Pancreas (tissue), 10 donors: Measurements from ENCODE around the gene ZNF384. TPM values are rescaled to one million over a fixed set of nuclear protein-coding genes. Genes with fewer than 3 reads are reported as not detected.

Experiments used
- ATAC-seq, 4 donors: fragments of 200-7000 bp; cut with Tn5 transposase; one replicate each; pipeline versions ENCODE4 v1.8.0 to v1.9.1; 2020; ENCODE audit warnings: mild to moderate bottlenecking in 4 of 4, moderate library complexity in 4 of 4
- DNase-seq, 6 donors: peaks; one replicate each; pipeline ENCODE4 v3.0.0-alpha.2; 2020
- FAIRE-seq: peaks from 2 replicates; lab custom pipeline; 2012; peaks lifted over from hg19 to GRCh38; lab: Jason Lieb, UNC
- H3K27ac ChIP-seq, 4 donors: fragments of 200-600 bp; sonication (generic); 1 replicate in 3 of 4; 2 replicates in 1 of 4; pipeline versions ENCODE4 v1.5.0 to v1.8.0; 2020
- H3K27me3 ChIP-seq, 4 donors: fragments of 200-600 bp; one replicate each; pipeline ENCODE4 v1.8.0; 2021
- H3K36me3 ChIP-seq, 3 donors: fragments of 200-600 bp; sonication (generic) in 1 of 3; one replicate each; pipeline versions ENCODE4 v1.5.0 to v1.8.0; 2020 to 2021
- H3K4me1 ChIP-seq, 3 donors: fragments of 200-600 bp; one replicate each; pipeline ENCODE4 v1.8.0; 2021
- H3K4me3 ChIP-seq, 4 donors: fragments of 200-600 bp; sonication (generic) in 2 of 4; one replicate each; pipeline versions ENCODE4 v1.5.0 to v1.8.0; 2020 to 2021
- H3K9me3 ChIP-seq, 4 donors: fragments of 200-600 bp; one replicate each; pipeline ENCODE4 v1.8.0; 2021
- WGBS, 2 donors: extraction: QIAGEN DNeasy Blood & Tissue Kit; methylation state at CpG; one replicate each; pipeline ENCODE4 v1.1.7; 2013; 5-methylcytosine and 5-hydroxymethylcytosine counted together
- intact Hi-C, 3 donors: fragments of 100-400 bp; cut with DNase I; formaldehyde crosslinking; loops; one replicate each; pipeline versions ENCODE4 v1.11.1 to v1.14.2; 2022
- polyA plus RNA-seq, 2 donors: library from polyadenylated mRNA; stranded (reverse); fragments of 200-250 nt; gene quantifications; one replicate each; pipeline ENCODE4 v1.2.3, GENCODE V29; 2013
- total RNA-seq, 6 donors: library from RNA; stranded (reverse); fragmentation: NEBNext Ultra II Directional in 4 of 6; extraction: Animal tissue kit (Norgen Biotek cat#: 25700) in 4 of 6; gene quantifications; one replicate each; pipeline versions ENCODE4 v1.2.1 to v1.2.4, GENCODE V29; 2021 to 2023
- TF ChIP-seq, protein P1 (sequence below), 4 donors: fragments of 200-600 bp; sonication (generic) in 3 of 4; IDR thresholded peaks; one replicate each; pipeline versions ENCODE4 v1.5.0 to v1.8.0; 2021; ENCODE audit warnings: antibody characterized with exemption in 4 of 4
- donor health status: healthy with polysubstance abuse.
- donor health status: DM: no; HTN: no; CAD: no; lungs with moderate emphysema.
- donor health status: DM: no; HTN: no; CAD: no.
- donor health status: control.
- donor health status: control.
- donor health status: Bipolar disorder and iron deficiency.
- donor health status: DM: yes; HTN: yes; CAD: no.
- donor health status: DM: no; HTN: no; CAD: no.
- donor health status: DM: no; HTN: no; CAD: no.
- donor health status: DM: yes; HTN: yes; CAD: no.

Gene ZNF384
- total RNA-seq (10 to 100 TPM; 20.4 to 29.8 (median 23.9) TPM), polyA plus RNA-seq (10 to 100 TPM; 36.6 to 36.7 TPM)

DNA sequence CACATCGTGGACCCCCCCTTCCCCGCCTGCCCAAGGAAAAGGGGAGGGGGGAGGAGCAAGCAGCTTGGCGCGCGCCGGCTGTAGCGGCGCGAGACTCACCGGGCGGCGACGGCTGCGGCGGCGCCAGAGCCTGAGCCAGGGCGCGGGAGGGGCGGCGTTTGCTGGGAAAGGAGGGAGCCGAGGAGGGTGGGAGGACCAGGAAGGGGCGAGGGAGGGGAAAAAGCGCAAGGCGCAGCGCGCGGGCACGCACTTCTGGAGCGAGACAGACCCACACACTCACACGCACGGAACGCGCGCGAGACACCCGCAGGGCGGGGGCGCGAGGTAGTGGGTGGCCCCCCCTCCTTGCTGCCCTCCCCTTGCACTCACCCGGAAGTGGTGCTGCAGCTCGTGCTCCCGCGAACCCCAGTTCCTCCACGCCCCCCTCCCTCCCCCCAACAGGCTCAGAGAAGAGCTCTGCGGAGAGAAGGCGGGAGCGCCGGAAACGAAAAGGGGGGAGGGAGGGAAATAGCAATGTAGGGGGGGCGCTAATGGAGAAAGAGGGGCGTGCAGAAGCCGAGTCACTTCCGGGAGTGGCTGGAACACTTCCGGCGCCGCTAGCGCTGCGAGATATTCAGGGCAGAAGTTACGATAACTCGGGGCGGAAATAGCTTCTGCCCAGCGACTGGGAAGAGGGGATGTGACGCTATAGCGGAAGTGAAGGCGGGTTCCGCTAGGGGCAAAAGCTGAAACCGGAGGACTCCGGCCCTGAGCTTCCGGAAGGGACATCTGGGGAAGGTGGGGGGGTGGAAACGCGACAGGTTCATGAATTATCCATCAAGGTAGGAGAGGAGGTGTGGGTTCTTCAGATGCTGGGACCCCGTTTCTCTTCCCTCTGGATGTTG lies at the start of gene ZNF384:
Gene ZNF384 (minus strand): TSS at position 377 of the 884 bp plus-strand sequence. CDS start 9,855 bp downstream, outside the sequence.
- TF ChIP-seq, protein P1, sequence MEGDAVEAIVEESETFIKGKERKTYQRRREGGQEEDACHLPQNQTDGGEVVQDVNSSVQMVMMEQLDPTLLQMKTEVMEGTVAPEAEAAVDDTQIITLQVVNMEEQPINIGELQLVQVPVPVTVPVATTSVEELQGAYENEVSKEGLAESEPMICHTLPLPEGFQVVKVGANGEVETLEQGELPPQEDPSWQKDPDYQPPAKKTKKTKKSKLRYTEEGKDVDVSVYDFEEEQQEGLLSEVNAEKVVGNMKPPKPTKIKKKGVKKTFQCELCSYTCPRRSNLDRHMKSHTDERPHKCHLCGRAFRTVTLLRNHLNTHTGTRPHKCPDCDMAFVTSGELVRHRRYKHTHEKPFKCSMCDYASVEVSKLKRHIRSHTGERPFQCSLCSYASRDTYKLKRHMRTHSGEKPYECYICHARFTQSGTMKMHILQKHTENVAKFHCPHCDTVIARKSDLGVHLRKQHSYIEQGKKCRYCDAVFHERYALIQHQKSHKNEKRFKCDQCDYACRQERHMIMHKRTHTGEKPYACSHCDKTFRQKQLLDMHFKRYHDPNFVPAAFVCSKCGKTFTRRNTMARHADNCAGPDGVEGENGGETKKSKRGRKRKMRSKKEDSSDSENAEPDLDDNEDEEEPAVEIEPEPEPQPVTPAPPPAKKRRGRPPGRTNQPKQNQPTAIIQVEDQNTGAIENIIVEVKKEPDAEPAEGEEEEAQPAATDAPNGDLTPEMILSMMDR (IDR thresholded peaks at IDR 0.05), result peak in 3 of 4 donors; percentile 8 to 14 (median 13)
- DNase-seq, result peak; percentile 89 to 98 (median 96)
- intact Hi-C loops, result no loop called here
- H3K27ac ChIP-seq, result peak within 1 kb of the TSS; percentile 86 to 93 (median 91)
- no peaks in the 10 kb centered on the region for H3K27me3 ChIP-seq
- H3K4me3 ChIP-seq, result peak within 1 kb of the TSS; percentile 70 to 96 (median 92)
- no peaks in the 10 kb centered on the region for H3K36me3 ChIP-seq
- H3K9me3 ChIP-seq, result no peaks in the 10 kb centered on the region
- 0 to 1% methylated on average over 62 to 72 of the region's 72 CpGs for WGBS, 2 donors
- peak; percentile 95 for FAIRE-seq
- H3K4me1 ChIP-seq, result peaks cover 3 to 20% (median 3%) of the 10 kb centered on the region in 3 donors
- peak; percentile 91 to 95 (median 92) for ATAC-seq

DNA sequence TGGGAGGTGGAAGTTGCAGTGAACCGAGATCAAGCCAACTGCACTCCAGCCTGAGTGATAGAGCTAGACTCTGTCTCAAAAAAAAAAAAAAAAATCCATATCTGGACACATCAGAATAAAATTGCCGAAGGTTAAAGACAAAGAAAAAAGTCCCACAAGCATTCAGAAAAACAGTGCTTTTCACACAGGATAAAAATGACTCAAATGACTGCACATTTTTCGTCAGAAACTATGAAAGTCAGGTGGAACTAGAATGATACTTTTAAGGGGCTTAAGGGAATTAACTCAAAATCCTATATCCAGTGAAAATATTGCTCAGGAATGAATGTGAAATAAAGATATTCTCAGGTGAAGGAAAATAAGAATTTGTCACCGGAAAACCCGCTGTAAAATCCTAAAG lies 47.6 kb upstream of the ZNF384 start:
- no peaks in the 10 kb centered on the region for H3K9me3 ChIP-seq
- no peak overlapping the region for H3K27ac ChIP-seq
- ATAC-seq (no peak), FAIRE-seq (no peak), DNase-seq (no peak)
- H3K27me3 ChIP-seq, result no peaks in the 10 kb centered on the region
- no peaks in the 10 kb centered on the region for H3K4me1 ChIP-seq
- WGBS, 2 donors, result 88 to 91% methylated on average over 5 of the region's 5 CpGs
- H3K36me3 ChIP-seq, result peaks cover 0 to under 1% (median 0%) of the 10 kb centered on the region in 3 donors
- intact Hi-C loops, result loop anchor here in 1 of 3 donors (5.0 to 10.0 kb wide), 2 partner anchors 46 to 88 kb away; partner anchors contain the start of genes GPR162 and P3H3
- TF ChIP-seq, protein P1 (IDR thresholded peaks at IDR 0.05), result no peak
- no peak overlapping the region for H3K4me3 ChIP-seq

DNA sequence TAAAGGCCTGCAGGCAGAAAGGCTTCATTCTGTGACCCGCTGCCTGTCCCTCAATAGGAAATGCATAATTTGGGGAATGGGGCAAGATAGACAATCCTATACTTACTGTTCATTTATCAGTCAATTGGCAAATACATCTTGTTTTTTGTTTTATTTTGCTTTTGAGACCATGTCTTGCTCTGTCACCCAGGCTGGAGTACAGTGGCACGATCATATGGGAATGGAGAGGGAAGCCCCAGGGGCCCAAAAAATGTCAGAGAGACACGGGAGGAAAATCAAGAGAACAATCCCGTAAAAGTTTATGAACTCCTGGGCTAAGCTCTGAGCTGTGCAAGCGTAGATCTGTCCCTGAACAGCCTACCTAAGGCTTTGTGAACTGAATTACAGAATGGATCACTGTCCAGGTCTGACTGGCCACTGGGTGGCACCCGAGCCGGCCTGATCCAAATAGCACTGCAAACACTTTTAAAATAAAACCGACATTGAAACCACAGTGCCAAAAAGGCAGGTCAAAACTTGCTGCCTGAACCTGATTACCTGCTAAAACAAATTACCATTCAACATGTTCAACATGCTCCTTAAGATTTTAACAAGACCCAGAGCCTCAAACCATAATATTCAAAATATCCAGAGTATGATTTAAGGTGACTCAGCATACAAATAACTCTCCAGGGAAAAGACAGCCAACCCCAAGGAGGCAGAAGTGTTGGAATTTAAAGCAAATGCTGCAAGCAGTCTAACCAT lies 46.4 kb upstream of the ZNF384 start:
- H3K36me3 ChIP-seq, result peaks cover 0 to 12% (median 7%) of the 10 kb centered on the region in 3 donors
- H3K9me3 ChIP-seq, result no peaks in the 10 kb centered on the region
- no peak overlapping the region for H3K4me3 ChIP-seq
- DNase-seq (peak in 5 of 6 donors; percentile 46 to 74 (median 55)), FAIRE-seq (no peak), ATAC-seq (peak; percentile 92 to 99 (median 96))
- H3K4me1 ChIP-seq, result no peaks in the 10 kb centered on the region
- intact Hi-C loops, result loop anchor here in 1 of 3 donors (5.0 to 10.0 kb wide), 2 partner anchors 47 to 89 kb away; partner anchors contain the start of genes GPR162 and P3H3
- no peak overlapping the region for H3K27ac ChIP-seq
- H3K27me3 ChIP-seq, result no peaks in the 10 kb centered on the region
- TF ChIP-seq, protein P1 (IDR thresholded peaks at IDR 0.05), result peak; percentile 26 to 65 (median 57)
- WGBS, 2 donors, result 28 to 30% methylated on average over 8 of the region's 8 CpGs

DNA sequence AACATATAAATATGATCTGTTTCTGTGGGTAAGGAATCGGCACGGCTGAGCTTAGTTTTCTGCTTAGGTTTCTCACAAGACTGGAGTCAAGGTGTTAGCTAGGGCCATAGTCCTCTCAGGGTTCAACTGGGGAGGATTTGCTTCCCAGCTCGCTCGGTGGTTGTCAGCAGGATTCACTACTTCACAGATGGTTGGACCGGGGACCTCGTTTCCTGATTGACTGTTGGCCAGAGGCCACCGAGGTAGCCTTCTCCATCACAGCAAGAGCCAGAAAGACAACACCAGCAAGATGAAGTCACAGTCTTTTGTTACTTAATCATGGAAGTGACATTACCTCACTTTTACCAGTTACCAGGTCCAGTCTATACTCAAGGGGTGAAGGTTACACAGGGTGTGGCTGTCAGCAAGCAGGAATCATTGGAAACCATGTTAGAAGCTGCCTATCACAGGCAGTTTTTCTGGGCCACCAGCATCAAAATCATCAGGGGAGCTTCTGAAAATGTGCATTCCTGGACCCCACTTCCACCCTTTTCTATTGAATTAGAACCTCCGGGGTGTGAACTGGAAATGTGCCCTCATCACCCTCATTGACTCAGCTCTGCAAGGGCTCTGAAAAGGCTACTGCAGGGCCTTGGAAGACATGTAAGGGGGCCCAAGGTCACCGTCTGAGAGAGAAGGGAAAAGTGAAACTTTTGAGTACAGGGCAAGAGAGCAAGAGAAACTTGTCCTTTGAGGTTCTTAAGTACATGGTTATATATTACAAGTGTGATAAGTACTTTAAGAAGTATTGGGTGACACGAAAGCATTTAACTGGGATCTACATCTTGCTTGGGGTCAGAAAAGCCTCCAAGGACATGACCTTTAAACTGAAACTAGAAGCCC lies 45.6 kb upstream of the ZNF384 start:
- intact Hi-C loops, result loop anchor here in 2 of 3 donors (5.0 to 10.0 kb wide), 3 partner anchors 48 to 103 kb away; partner anchors contain the start of genes GPR162 (in 1 of the 2) and P3H3 (in 1 of the 2)
- H3K36me3 ChIP-seq, result peaks cover 0 to 21% (median 10%) of the 10 kb centered on the region in 3 donors
- WGBS, 2 donors, result 76 to 80% methylated on average over 10 of the region's 10 CpGs
- H3K4me1 ChIP-seq, result no peaks in the 10 kb centered on the region
- no peak overlapping the region for H3K4me3 ChIP-seq
- no peaks in the 10 kb centered on the region for H3K9me3 ChIP-seq
- DNase-seq (no peak), ATAC-seq (no peak), FAIRE-seq (no peak)
- H3K27me3 ChIP-seq, result no peaks in the 10 kb centered on the region
- H3K27ac ChIP-seq, result no peak overlapping the region
- TF ChIP-seq, protein P1 (IDR thresholded peaks at IDR 0.05), result no peak
